Natural killer cell (primary cell): ENCODE results near the gene C8B. TPM values are rescaled to one million over a fixed set of nuclear protein-coding genes. Genes with fewer than 3 reads are reported as not detected.

Experiments used
- ATAC-seq, 3 donors: fragments of 150-1000 bp in 2 of 3; fragments of 200-7000 bp in 1 of 3; cut with Tn5 transposase; 1 replicate in 1 of 3; 2 replicates in 2 of 3; pipeline ENCODE4 v1.10.0; 2021; ENCODE audit warnings: mild to moderate bottlenecking in 2 of 3, moderate library complexity in 2 of 3
- DNase-seq, 2 donors: peaks; one replicate each; pipeline versions ENCODE4 v3.0.0 to v3.0.0-alpha.2; 2013 to 2021; ENCODE audit warnings: mixed read lengths in 1 of 2
- H3K27ac ChIP-seq: one replicate; pipeline ENCODE4 v1.5.1; 2013; ENCODE audit warnings: mild to moderate bottlenecking, low read length
- H3K27me3 ChIP-seq: one replicate; pipeline ENCODE4 v1.6.1; 2013; ENCODE audit warnings: low read length; ENCODE audit not compliant: control insufficient read depth, insufficient read depth
- H3K36me3 ChIP-seq: one replicate; pipeline ENCODE4 v1.6.1; 2013; ENCODE audit warnings: low read length; ENCODE audit not compliant: control insufficient read depth, insufficient read depth
- H3K4me1 ChIP-seq: one replicate; pipeline ENCODE4 v1.6.1; 2013; ENCODE audit warnings: low read length; ENCODE audit not compliant: control insufficient read depth, insufficient read depth
- H3K4me3 ChIP-seq: one replicate; pipeline ENCODE4 v1.5.1; 2013; ENCODE audit warnings: low read length
- H3K9me3 ChIP-seq: one replicate; pipeline ENCODE4 v1.6.1; 2013; ENCODE audit warnings: low read length; ENCODE audit not compliant: control insufficient read depth, insufficient read depth
- H3K27ac Mint-ChIP-seq, 2 donors: one replicate each; pipeline ENCODE4 v1.8.0; 2022; ENCODE audit warnings: mild to moderate bottlenecking in 2 of 2, mixed read lengths in 2 of 2, moderate library complexity in 1 of 2
- H3K27me3 Mint-ChIP-seq, 2 donors: one replicate each; pipeline ENCODE4 v1.8.0; 2022; ENCODE audit warnings: low read depth in 2 of 2, mixed read lengths in 2 of 2
- H3K36me3 Mint-ChIP-seq: one replicate; pipeline ENCODE4 v1.8.0; 2022; ENCODE audit warnings: mixed read lengths
- H3K4me1 Mint-ChIP-seq, 2 donors: one replicate each; pipeline ENCODE4 v1.8.0; 2022; ENCODE audit warnings: mixed read lengths in 2 of 2
- H3K4me3 Mint-ChIP-seq: one replicate; pipeline ENCODE4 v1.8.0; 2022; ENCODE audit warnings: mild to moderate bottlenecking, moderate library complexity, mixed read lengths
- H3K9me3 Mint-ChIP-seq, 2 donors: one replicate each; pipeline ENCODE4 v1.8.0; 2022; ENCODE audit warnings: mixed read lengths in 2 of 2
- WGBS: methylation state at CpG from one replicate; pipeline ENCODE4 v1.1.7; 2013; ENCODE audit warnings: missing lambda C conversion rate; ENCODE audit not compliant: insufficient coverage; 5-methylcytosine and 5-hydroxymethylcytosine counted together
- intact Hi-C: fragments of 100-400 bp; cut with micrococcal nuclease; formaldehyde crosslinking; loops from one replicate; pipeline ENCODE4 v1.14.2; 2022
- total RNA-seq, 4 donors: library from RNA; stranded (reverse); fragments of 120-200 nt in 1 of 4; gene quantifications; one replicate each; pipeline versions ENCODE4 v1.2.3 to v1.2.4, GENCODE V29; 2013 to 2022
- TF ChIP-seq, protein P1 (sequence below): fragments of 200-600 bp; IDR thresholded peaks from one replicate; pipeline ENCODE4 v1.8.0; 2022; ENCODE audit warnings: antibody characterized with exemption

The C8B gene
- total RNA-seq, 3 donors from 2014 or later (not counting 1 experiment from before 2014, with no cell fraction given), result not detected

DNA sequence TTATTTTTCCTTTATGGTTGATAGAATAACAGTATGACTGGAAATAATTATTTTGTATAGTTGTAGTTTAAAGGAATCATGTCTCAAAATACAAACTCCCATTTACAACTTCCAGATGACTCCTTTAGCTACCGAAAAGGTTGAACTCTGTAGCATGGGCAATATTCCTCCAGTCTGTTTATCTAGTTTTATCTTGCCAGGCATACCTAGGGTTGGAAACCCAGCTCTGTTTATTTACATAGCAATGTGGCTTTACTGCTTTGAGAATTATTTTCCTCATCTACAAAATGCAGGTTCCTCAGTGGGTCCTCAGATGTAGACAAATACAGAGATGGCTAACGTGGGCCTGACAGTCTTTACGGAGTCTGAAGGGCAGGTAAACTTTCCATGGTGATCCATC, 60.1 kb downstream of the C8B start:
- peaks cover 24% of the 10 kb centered on the region for H3K4me1 ChIP-seq
- H3K9me3 Mint-ChIP-seq, result peaks cover 0 to 3% of the 10 kb centered on the region in 2 donors
- H3K4me3 Mint-ChIP-seq, result no peak overlapping the region
- H3K27ac Mint-ChIP-seq, result no peak overlapping the region
- no peaks in the 10 kb centered on the region for H3K9me3 ChIP-seq
- no peaks in the 10 kb centered on the region for H3K36me3 ChIP-seq
- peaks cover 47 to 56% of the 10 kb centered on the region in 2 donors for H3K4me1 Mint-ChIP-seq
- intact Hi-C loops, result no loop called here
- peaks cover 0 to 3% of the 10 kb centered on the region in 2 donors for H3K27me3 Mint-ChIP-seq
- H3K36me3 Mint-ChIP-seq, result no peaks in the 10 kb centered on the region
- no peak overlapping the region for H3K27ac ChIP-seq
- TF ChIP-seq, protein P1, sequence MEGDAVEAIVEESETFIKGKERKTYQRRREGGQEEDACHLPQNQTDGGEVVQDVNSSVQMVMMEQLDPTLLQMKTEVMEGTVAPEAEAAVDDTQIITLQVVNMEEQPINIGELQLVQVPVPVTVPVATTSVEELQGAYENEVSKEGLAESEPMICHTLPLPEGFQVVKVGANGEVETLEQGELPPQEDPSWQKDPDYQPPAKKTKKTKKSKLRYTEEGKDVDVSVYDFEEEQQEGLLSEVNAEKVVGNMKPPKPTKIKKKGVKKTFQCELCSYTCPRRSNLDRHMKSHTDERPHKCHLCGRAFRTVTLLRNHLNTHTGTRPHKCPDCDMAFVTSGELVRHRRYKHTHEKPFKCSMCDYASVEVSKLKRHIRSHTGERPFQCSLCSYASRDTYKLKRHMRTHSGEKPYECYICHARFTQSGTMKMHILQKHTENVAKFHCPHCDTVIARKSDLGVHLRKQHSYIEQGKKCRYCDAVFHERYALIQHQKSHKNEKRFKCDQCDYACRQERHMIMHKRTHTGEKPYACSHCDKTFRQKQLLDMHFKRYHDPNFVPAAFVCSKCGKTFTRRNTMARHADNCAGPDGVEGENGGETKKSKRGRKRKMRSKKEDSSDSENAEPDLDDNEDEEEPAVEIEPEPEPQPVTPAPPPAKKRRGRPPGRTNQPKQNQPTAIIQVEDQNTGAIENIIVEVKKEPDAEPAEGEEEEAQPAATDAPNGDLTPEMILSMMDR, result no peak
- no peaks in the 10 kb centered on the region for H3K27me3 ChIP-seq
- DNase-seq (no peak), ATAC-seq (no peak)
- no peak overlapping the region for H3K4me3 ChIP-seq
- WGBS, result 83% methylated on average over 3 of the region's 3 CpGs

DNA sequence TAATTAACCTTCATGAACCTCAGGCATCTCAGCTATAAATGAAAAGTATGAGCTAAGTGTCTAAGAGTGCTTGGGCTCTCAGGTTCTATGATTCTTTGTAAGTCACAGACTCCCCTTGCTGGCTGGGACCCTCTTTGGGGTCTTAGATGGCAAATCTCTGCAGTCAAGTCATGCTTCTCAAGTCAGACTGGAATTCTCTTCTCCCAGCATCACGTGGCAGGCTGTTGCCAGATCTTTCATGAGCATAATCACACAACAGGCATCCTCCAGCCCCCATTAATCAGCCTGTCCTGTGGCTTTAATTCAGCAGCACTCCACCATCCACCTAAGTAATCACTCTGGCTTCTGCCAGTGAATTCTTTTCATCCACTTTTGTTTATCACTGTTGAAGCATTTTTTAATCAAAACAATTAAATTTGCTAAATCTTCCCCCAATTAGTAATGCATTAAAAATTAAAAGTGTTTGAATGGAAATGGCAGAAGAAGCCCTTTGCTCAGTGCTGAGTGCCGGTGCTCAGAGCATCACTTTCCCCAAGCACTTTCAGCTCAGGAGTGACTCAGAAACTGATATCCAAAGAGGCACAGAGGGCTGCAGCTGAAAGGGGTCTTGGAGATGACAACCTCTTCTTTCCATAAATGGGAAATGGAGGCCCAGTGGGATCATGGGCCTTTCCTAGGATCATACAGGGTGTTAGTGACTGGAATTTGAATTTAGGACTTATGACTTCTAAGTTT, 61.0 kb downstream of the C8B start:
- 82% methylated on average over 2 of the region's 2 CpGs for WGBS
- ATAC-seq (no peak), DNase-seq (no peak)
- H3K27me3 Mint-ChIP-seq, result peaks cover 0 to 3% of the 10 kb centered on the region in 2 donors
- Histone ChIP-seq H3K4me1 (peaks cover 17% of the 10 kb centered on the region), H3K27ac (no peak overlapping the region), H3K4me3 (no peak overlapping the region), H3K9me3 (no peaks in the 10 kb centered on the region), H3K27me3 (no peaks in the 10 kb centered on the region), H3K36me3 (no peaks in the 10 kb centered on the region)
- H3K36me3 Mint-ChIP-seq, result no peaks in the 10 kb centered on the region
- H3K4me3 Mint-ChIP-seq, result no peak overlapping the region
- peaks cover 39 to 48% of the 10 kb centered on the region in 2 donors for H3K4me1 Mint-ChIP-seq
- intact Hi-C loops, result no loop called here
- TF ChIP-seq, protein P1, result no peak
- peaks cover 0 to 3% of the 10 kb centered on the region in 2 donors for H3K9me3 Mint-ChIP-seq
- no peak overlapping the region for H3K27ac Mint-ChIP-seq

DNA sequence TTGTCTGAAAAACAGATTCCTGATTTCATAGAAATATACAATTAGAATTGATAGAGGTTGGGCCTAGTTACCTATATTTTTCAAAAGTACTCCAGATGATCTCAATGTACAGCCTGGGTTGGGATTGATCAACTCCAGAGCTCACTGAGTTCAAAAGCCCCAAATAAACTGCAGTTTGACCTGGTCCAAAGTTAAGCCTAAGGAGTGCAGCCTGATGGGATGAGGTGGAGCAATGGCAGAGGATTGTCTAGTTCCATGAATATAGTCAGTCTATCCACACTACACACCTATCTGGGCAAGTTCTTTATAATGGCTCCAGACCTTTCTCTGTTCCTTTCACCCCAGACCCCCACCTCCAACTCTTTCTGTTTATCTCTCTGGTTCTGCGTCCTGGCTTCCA, 62.0 kb downstream of the C8B start:
- no peak for DNase-seq
- WGBS, result 90% methylated on average over 1 of the region's 1 CpG
- Histone ChIP-seq H3K27me3 (no peaks in the 10 kb centered on the region), H3K27ac (no peak overlapping the region), H3K4me1 (peaks cover 10% of the 10 kb centered on the region), H3K9me3 (no peaks in the 10 kb centered on the region), H3K4me3 (no peak overlapping the region), H3K36me3 (no peaks in the 10 kb centered on the region)
- H3K27me3 Mint-ChIP-seq, result peaks cover 0 to 3% of the 10 kb centered on the region in 2 donors
- intact Hi-C loops, result no loop called here
- no peak for ATAC-seq
- H3K4me1 Mint-ChIP-seq, result peaks cover 28 to 38% of the 10 kb centered on the region in 2 donors
- no peak overlapping the region for H3K4me3 Mint-ChIP-seq
- H3K27ac Mint-ChIP-seq, result no peak overlapping the region
- no peaks in the 10 kb centered on the region for H3K36me3 Mint-ChIP-seq
- TF ChIP-seq, protein P1, result no peak
- H3K9me3 Mint-ChIP-seq, result peaks cover 0 to 3% of the 10 kb centered on the region in 2 donors

DNA sequence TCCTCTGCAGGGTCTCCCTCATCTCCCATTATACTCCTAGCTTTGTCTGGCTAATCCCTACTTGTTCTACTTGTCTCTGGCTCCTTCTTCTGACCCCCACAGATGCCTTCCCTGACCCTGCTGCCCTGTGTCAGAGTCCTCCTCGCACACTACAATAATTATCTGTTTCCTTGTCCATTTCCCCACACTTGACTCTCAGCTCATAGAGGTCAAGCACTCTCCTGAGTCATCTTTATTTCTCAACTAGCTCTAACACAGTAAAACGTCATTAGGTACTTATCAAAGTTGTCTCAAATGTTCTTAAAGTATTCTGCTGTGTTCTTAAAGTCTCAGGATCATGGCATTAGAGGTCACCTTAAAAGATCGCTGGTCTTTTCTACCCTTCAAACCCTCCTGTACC, 64.1 kb downstream of the C8B start:
- TF ChIP-seq, protein P1, result no peak
- WGBS, result 75% methylated on average over 3 of the region's 3 CpGs
- H3K9me3 Mint-ChIP-seq, result peaks cover 0 to 3% of the 10 kb centered on the region in 2 donors

More for the DNA sequence above, 64.1 kb downstream of the C8B start:
- intact Hi-C loops, result no loop called here
- no peaks in the 10 kb centered on the region for H3K4me1 ChIP-seq
- H3K4me3 ChIP-seq, result no peak overlapping the region
- Mint-ChIP-seq H3K36me3 (no peaks in the 10 kb centered on the region), H3K27me3 (peaks cover 0 to 3% of the 10 kb centered on the region in 2 donors), H3K4me3 (no peak overlapping the region), H3K27ac (no peak overlapping the region), H3K4me1 (peaks cover 11 to 20% of the 10 kb centered on the region in 2 donors)
- H3K27me3 ChIP-seq, result no peaks in the 10 kb centered on the region
- no peaks in the 10 kb centered on the region for H3K36me3 ChIP-seq
- no peak for ATAC-seq
- no peaks in the 10 kb centered on the region for H3K9me3 ChIP-seq
- H3K27ac ChIP-seq, result no peak overlapping the region
- no peak for DNase-seq
